IMR-90 (cell line): Measurements from ENCODE around the gene GADD45GIP1. TPM values are rescaled to one million over a fixed set of nuclear protein-coding genes. Genes with fewer than 3 reads are reported as not detected.

ENCODE experiments used
- ATAC-seq: fragments of 200-7000 bp; cut with Tn5 transposase; 2 replicates; pipeline ENCODE4 v1.9.1; 2020; ENCODE audit warnings: low read depth, mild to moderate bottlenecking, moderate library complexity
- BruUV-seq: library from RNA; stranded (reverse); fragments of 400-500 nt; replicated peaks from 2 replicates; lab custom pipeline; 2021; lab: Mats Ljungman, UMichigan
- CTCF ChIA-PET: fragments of 300-600 bp; formaldehyde crosslinking; extraction: SDS; loops from one replicate; lab custom pipeline; 2021; ENCODE audit warnings: antibody characterized with exemption; lab: Yijun Ruan, JAX
- POLR2A ChIA-PET: fragments of 300-600 bp; sonication (Branson Sonifier 250); formaldehyde crosslinking; loops from one replicate; lab custom pipeline; 2022; ENCODE audit warnings: antibody characterized with exemption; ENCODE audit not compliant: unreplicated experiment; lab: Charles Lee
- DNase-seq: peaks from one replicate; pipeline ENCODE4 v3.0.0; 2013
- H2AFZ ChIP-seq: replicated peaks from 2 replicates; pipeline ENCODE3; 2013; ENCODE audit warnings: low read length, mild to moderate bottlenecking; ENCODE audit not compliant: poor library complexity
- H2AK5ac ChIP-seq: 2 replicates; pipeline ENCODE4 v1.6.1; 2013; ENCODE audit warnings: low read depth, low read length, inconsistent platforms
- H2AK9ac ChIP-seq: replicated peaks from 2 replicates; pipeline ENCODE3; 2013; ENCODE audit warnings: mild to moderate bottlenecking, low read depth, low read length, moderate library complexity; ENCODE audit not compliant: poor library complexity
- H2BK120ac ChIP-seq: 2 replicates; pipeline ENCODE4 v1.6.1; 2013; ENCODE audit warnings: low read depth, low read length, inconsistent platforms
- H2BK15ac ChIP-seq: 3 replicates; pipeline ENCODE4 v1.6.1; 2013; ENCODE audit warnings: low read depth, low read length, inconsistent platforms
- H2BK20ac ChIP-seq: 2 replicates; pipeline ENCODE4 v1.6.1; 2013; ENCODE audit warnings: low read depth, mild to moderate bottlenecking, inconsistent platforms, low read length, moderate library complexity
- H2BK5ac ChIP-seq: 2 replicates; pipeline ENCODE4 v1.6.1; 2013; ENCODE audit warnings: mild to moderate bottlenecking, low read depth, low read length, inconsistent platforms; ENCODE audit not compliant: poor library complexity, severe bottlenecking
- H3K14ac ChIP-seq: replicated peaks from 2 replicates; pipeline ENCODE4 v1.6.1; 2013; ENCODE audit warnings: low read depth, low read length, inconsistent platforms
- H3K18ac ChIP-seq: 2 replicates; pipeline ENCODE4 v1.6.1; 2013; ENCODE audit warnings: low read depth, low read length, control low read depth
- H3K23ac ChIP-seq: 2 replicates; pipeline ENCODE4 v1.6.1; 2013; ENCODE audit warnings: low read depth, low read length, inconsistent platforms
- H3K27ac ChIP-seq: 2 replicates; pipeline ENCODE4 v1.5.1; 2013; ENCODE audit warnings: mild to moderate bottlenecking, control low read depth, low read length; ENCODE audit not compliant: insufficient read depth
- H3K27me3 ChIP-seq: 2 replicates; pipeline ENCODE4 v1.6.1; 2013; ENCODE audit warnings: low read length; ENCODE audit not compliant: control insufficient read depth, insufficient read depth
- H3K36me3 ChIP-seq: 2 replicates; pipeline ENCODE4 v1.6.1; 2013; ENCODE audit warnings: low read length, mixed read lengths; ENCODE audit not compliant: control insufficient read depth, insufficient read depth
- H3K4ac ChIP-seq: 2 replicates; pipeline ENCODE4 v1.6.1; 2013; ENCODE audit warnings: low read depth, low read length, inconsistent platforms
- H3K4me1 ChIP-seq: 2 replicates; pipeline ENCODE4 v1.6.1; 2013; ENCODE audit warnings: low read length, mixed read lengths; ENCODE audit not compliant: control insufficient read depth, insufficient read depth
- H3K4me2 ChIP-seq: 2 replicates; pipeline ENCODE4 v1.6.1; 2013; ENCODE audit warnings: low read depth, mild to moderate bottlenecking, control low read depth, low read length, moderate library complexity
- H3K4me3 ChIP-seq: 2 replicates; pipeline ENCODE4 v1.5.1; 2013; ENCODE audit warnings: low read depth, mild to moderate bottlenecking, control low read depth, low read length, moderate library complexity; ENCODE audit not compliant: insufficient read depth
- H3K56ac ChIP-seq: 2 replicates; pipeline ENCODE4 v1.6.1; 2013; ENCODE audit warnings: low read length, inconsistent platforms; ENCODE audit not compliant: insufficient read depth; ENCODE audit errors: extremely low read depth
- H3K79me1 ChIP-seq, 2 experiments: 2 replicates each; pipeline ENCODE4 v1.6.1; 2013; ENCODE audit warnings: low read length in 2 of 2, inconsistent platforms in 1 of 2, low read depth in 1 of 2
- H3K9ac ChIP-seq: 2 replicates; pipeline ENCODE4 v1.6.1; 2013; ENCODE audit warnings: low read depth, low read length, control low read depth
- H3K9me1 ChIP-seq: 2 replicates; pipeline ENCODE4 v1.6.1; 2013; ENCODE audit warnings: low read length, inconsistent platforms; ENCODE audit not compliant: insufficient read depth
- H3K9me3 ChIP-seq: 2 replicates; pipeline ENCODE4 v1.6.1; 2013; ENCODE audit warnings: low read length; ENCODE audit not compliant: control insufficient read depth, insufficient read depth
- H4K20me1 ChIP-seq: 2 replicates; pipeline ENCODE4 v1.6.1; 2013; ENCODE audit warnings: low read length, inconsistent platforms; ENCODE audit not compliant: insufficient read depth
- H4K5ac ChIP-seq: 2 replicates; pipeline ENCODE4 v1.6.1; 2013; ENCODE audit warnings: mild to moderate bottlenecking, low read depth, low read length, control low read depth
- H4K8ac ChIP-seq, 2 experiments: 2 replicates each; pipeline ENCODE4 v1.6.1; 2013; ENCODE audit warnings: low read depth in 2 of 2, low read length in 2 of 2, control low read depth in 1 of 2, inconsistent platforms in 1 of 2
- H4K91ac ChIP-seq: 2 replicates; pipeline ENCODE4 v1.6.1; 2013; ENCODE audit warnings: low read depth, low read length, inconsistent platforms; ENCODE audit not compliant: insufficient read depth
- BHLHE40 ChIP-seq: fragments of 150-350 bp; IDR thresholded peaks from 2 replicates; pipeline ENCODE4 v1.6.1; 2016; ENCODE audit warnings: mild to moderate bottlenecking, low read depth, low read length
- CEBPB ChIP-seq: IDR thresholded peaks from 2 replicates; pipeline ENCODE4 v1.6.1; 2012; ENCODE audit warnings: low read depth, low read length, improper control_type of control experiment
- MXI1 ChIP-seq: IDR thresholded peaks from 2 replicates; pipeline ENCODE4 v1.6.1; 2012; ENCODE audit warnings: low read depth, mild to moderate bottlenecking, low read length, moderate library complexity, borderline replicate concordance
- USF2 ChIP-seq: fragments of 150-350 bp; IDR thresholded peaks from 2 replicates; pipeline ENCODE4 v1.6.1; 2017; ENCODE audit warnings: mild to moderate bottlenecking, antibody characterized with exemption, low read length, low read depth
- WGBS, 2 experiments: methylation state at CpG; one replicate each; pipeline versions ENCODE4 v1.1.5 to v1.1.7; 2013; ENCODE audit warnings: missing lambda C conversion rate in 2 of 2; ENCODE audit not compliant: insufficient read length in 1 of 2; ENCODE audit errors: extremely low coverage in 2 of 2; 5-methylcytosine and 5-hydroxymethylcytosine counted together
- dilution Hi-C: fragments of 300-500 bp; cut with HindIII; formaldehyde crosslinking; loops from one replicate; pipeline ENCODE4 v1.14.3; 2018; ENCODE audit warnings: low sequenced_read_pairs; ENCODE audit not compliant: unreplicated experiment
- in situ Hi-C: fragments of 300-500 bp; cut with MboI; formaldehyde crosslinking; loops from 3 replicates; pipeline ENCODE4 v1.14.3; 2019; ENCODE audit warnings: low sequenced_read_pairs, inconsistent platforms, mixed read lengths
- intact Hi-C: fragments of 100-400 bp; cut with micrococcal nuclease; formaldehyde crosslinking; loops from 2 replicates; pipeline ENCODE4 v1.10.0; 2022
- polyA plus RNA-seq, 3 experiments: library from polyadenylated mRNA; depleted of rRNA; stranded (reverse); fragments of >200 nt; gene quantifications; 2 replicates each; pipeline ENCODE4 v1.2.3, GENCODE V29; 2012; ENCODE audit warnings: low replicate concordance in 1 of 3
- total RNA-seq: library from RNA; depleted of rRNA; stranded (reverse); fragments of >200 nt; gene quantifications from 2 replicates; pipeline ENCODE4 v1.2.3, GENCODE V29; 2012

GADD45GIP1 gene
- total and polyA plus RNA-seq, 2 of the 4 experiments (the other 2 are of a cell fraction) = 13.3 to 42.4 TPM

GRCh38 chr19:12991296-12991695 lies 34.3 kb upstream of the GADD45GIP1 start:
- H3K23ac ChIP-seq = no peak overlapping the region; the same call in 1 of the 2 replicates
- in situ Hi-C loops (loop anchor here (25.0 kb wide), 1 partner anchor 746 kb away; a partner anchor contains a TSS), dilution Hi-C loops (no loop called here), intact Hi-C loops (no loop called here)
- peaks cover 3% of the 10 kb centered on the region; the same call in 1 of the 2 replicates for H3K4me1 ChIP-seq
- H2BK5ac ChIP-seq = no peak overlapping the region
- no peak overlapping the region; the same call in 2 of the 3 replicates for H2BK15ac ChIP-seq
- H3K14ac ChIP-seq = no peak overlapping the region
- no peak overlapping the region for H2BK20ac ChIP-seq
- H3K4me3 ChIP-seq = no peak overlapping the region
- H2AFZ ChIP-seq = peak overlapping the region; percentile 63
- no peak overlapping the region for H2BK120ac ChIP-seq
- H4K5ac ChIP-seq = no peak overlapping the region
- H2AK9ac ChIP-seq = peak overlapping the region; percentile 70
- no peaks in the 10 kb centered on the region for H3K36me3 ChIP-seq
- BruUV-seq = no TSS peak
- TF ChIP-seq BHLHE40 = no peak
- no peak for TF ChIP-seq CEBPB
- TF ChIP-seq MXI1 = no peak
- TF ChIP-seq USF2 = no peak
- H3K27me3 ChIP-seq = no peaks in the 10 kb centered on the region
- no peak for ATAC-seq
- ChIA-PET POLR2A (no interaction called here), CTCF (no interaction called here)
- DNase-seq = no peak
- H3K9ac ChIP-seq = no peak overlapping the region
- no peak overlapping the region for H3K4ac ChIP-seq
- no peak overlapping the region for H4K91ac ChIP-seq
- H3K18ac ChIP-seq = no peak overlapping the region
- no peak overlapping the region for H3K56ac ChIP-seq
- no peaks in the 10 kb centered on the region for H4K20me1 ChIP-seq
- H4K8ac ChIP-seq = no peak overlapping the region
- H2AK5ac ChIP-seq = peak overlapping the region; percentile 86
- H3K79me1 ChIP-seq = peaks cover 0 to 10% of the 10 kb centered on the region in 2 experiments; a peak in 1 of 4 replicates
- peaks cover 8% of the 10 kb centered on the region; the same call in 1 of the 2 replicates for H3K9me1 ChIP-seq
- no peaks in the 10 kb centered on the region for H3K9me3 ChIP-seq
- no peak overlapping the region for H3K27ac ChIP-seq
- 92% methylated on average over 4 of the region's 5 CpGs; no CpG with 5 or more reads in 1 of the 2 experiments for WGBS, 2 experiments
- no peak overlapping the region for H3K4me2 ChIP-seq
